GM19438 (cell line): Measurements from ENCODE around the gene SERAC1.
"Not testable (repeated sequence)": the region's sequence is repeated elsewhere in the genome, so short reads cannot be mapped to it uniquely, and the experiment has no call there.

Experiments
- ATAC-seq: cut with Tn5 transposase; IDR thresholded peaks from one replicate; pipeline ENCODE4 v1.9.1; 2021; ENCODE audit warnings: low read depth; ENCODE audit not compliant: unreplicated experiment

SERAC1 gene

GRCh38 chr6:158175111-158175510 lies 7.0 kb upstream of the SERAC1 start:
- no peak for ATAC-seq

- no peak for ATAC-seq
Observed at GRCh38 chr6:158174514-158174913, 6.5 kb upstream of the SERAC1 start.

- ATAC-seq, result no peak
Observed at GRCh38 chr6:158174024-158174423, 6.0 kb upstream of the SERAC1 start.

GRCh38 chr6:158172001-158172400 lies 3.9 kb upstream of the SERAC1 start:
- no peak for ATAC-seq

DNA sequence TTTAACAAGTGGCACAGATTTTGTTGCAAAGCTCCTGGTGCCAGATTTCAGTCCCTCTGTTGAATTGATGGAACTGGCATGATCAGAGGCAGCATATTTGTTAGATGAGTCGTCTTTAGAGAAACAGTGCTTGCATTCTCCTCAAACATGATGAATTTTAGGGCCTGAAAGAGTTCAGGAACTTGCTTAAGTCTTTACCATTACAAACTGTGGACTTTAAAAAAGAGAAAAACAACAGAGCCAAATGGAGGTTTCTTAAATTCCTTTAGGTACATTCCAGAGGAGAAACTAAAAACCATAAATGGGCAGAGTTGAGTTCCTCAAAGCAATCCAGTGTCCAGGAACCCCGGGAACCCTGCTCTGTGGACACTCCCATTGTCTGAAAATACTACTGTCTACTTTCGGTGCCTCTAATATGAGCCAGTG lies 2.6 kb upstream of the SERAC1 start:
- no peak for ATAC-seq

- not testable (repeated sequence) for ATAC-seq
Observed at GRCh38 chr6:158169634-158170033, 1.6 kb upstream of the SERAC1 start.

- ATAC-seq, result no peak
Observed at GRCh38 chr6:158165919-158166416, 2.1 kb downstream of the SERAC1 start.

- no peak for ATAC-seq
Observed at GRCh38 chr6:158164579-158165170, 3.4 kb downstream of the SERAC1 start.

DNA sequence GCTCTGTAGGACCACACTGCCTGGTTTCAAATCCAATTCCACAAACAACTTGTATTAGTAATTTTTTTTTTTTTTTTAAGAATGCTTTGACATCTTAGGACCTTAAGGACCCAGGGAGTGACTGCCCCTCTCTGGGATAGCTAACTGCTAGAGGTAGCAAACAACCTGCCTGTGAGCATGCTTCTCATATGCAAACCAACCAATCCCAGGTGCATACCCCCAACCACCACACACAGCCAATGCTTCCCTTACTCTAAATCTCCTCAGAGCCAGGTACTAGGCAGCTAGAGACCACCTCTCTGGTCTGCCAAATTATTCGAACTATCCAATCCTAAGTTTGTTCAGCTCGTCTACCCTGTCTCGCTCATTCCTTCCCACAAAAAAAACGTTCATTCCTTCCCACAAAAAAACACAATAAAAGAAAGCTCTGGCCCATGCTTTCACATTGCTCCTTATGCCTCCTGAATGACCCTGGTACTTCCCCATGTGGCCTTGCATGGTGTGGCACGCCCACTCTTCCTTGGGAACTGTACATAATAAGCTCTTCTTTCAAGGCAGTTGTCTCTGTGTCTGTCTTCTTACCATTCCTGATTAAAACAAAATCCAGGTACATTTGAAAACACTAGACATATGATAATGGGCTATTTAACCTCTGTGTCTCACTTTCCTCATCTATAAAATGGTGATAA lies 6.4 kb downstream of the SERAC1 start:
- ATAC-seq, result no peak

DNA sequence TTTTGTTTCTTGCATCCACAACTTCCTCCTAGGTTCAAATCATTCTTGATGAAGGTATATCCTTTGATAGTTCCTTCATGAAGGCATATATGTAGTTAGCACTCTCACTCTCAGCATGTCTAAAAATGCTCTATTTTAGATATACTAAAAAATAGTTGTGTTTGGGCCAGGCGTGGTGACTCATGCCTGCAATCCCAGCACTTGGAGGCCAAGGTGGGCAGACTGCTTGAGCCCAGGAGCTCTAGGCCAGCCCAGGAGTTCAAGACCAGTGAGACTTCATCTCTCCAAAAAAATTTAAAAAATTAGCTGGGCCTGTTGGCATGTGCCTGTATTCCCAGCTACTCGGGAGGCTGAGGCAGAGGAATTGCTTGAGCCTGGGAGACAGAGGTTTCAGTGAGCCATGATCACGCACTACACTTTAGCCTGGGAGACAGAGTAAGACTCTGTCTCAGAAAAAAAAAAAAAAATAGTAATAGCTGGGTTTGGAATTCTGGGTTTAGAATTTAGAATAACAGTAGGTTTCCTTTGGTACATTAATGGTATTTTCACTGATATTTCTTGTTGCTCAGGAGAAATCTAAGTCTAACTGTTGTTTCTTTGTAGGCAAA lies 7.0 kb downstream of the SERAC1 start:
- no peak for ATAC-seq

DNA sequence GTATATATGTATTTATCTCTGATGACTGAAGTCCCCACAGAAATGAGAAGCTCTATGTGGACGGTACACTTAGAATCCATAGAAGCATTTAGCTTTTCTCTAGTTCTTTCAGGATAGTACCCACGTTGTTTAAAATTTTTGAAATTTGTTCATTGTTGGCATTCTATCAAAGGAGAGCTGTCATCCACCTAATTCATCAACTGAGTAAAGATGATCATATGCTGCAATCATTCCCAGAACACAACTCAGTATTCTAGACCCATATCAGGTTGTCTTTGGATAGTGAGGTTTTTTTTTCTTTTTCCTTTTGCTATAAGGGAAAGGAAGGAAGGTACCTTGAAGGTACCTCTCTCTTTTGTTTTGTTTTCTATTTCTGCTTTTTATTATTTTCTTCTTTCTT lies 9.3 kb downstream of the SERAC1 start:
- no peak for ATAC-seq

GRCh38 chr6:158158123-158158522 lies 9.9 kb downstream of the SERAC1 start:
- no peak for ATAC-seq

- ATAC-seq, result no peak
Observed at GRCh38 chr6:158157064-158157764, 10.8 kb downstream of the SERAC1 start.

DNA sequence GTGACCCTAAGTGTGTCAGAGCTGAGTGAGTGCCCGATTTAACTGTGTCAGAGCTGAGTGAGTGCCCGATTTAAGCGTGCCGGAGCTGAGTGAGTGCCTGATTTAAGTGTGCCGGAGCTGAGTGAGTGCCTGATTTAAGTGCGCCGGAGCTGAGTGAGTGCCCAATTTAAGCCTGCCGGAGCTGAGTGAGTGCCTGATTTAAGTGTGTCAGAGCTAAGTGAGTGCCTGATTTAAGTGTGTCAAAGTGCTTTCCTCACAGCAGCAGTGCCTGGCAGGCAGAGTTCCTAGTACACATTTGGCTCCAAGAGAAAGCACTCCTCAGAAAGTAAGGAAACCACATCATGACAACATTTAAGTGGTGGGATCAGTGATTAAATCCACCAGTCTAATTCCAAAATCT lies 13.2 kb downstream of the SERAC1 start:
- no peak for ATAC-seq

DNA sequence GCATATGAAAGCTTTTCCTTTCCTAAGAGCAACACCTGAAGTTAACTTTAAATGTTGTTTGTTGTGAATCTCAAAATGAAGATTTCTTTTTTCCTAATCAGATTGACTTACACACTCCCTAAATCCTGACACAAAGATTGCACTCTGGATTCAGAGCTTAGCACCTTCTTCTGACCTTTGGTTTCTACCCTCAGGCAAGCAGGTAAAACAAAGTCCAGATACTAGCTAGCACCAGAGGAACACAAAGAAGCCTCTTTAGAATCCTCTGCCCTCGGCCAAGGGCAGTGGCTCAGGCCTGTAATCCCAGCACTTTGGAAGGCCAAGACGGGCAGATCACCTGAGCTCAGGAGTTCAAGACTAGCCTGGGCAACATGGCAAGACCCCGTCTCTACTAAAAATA lies 14.5 kb downstream of the SERAC1 start:
- no peak for ATAC-seq

DNA sequence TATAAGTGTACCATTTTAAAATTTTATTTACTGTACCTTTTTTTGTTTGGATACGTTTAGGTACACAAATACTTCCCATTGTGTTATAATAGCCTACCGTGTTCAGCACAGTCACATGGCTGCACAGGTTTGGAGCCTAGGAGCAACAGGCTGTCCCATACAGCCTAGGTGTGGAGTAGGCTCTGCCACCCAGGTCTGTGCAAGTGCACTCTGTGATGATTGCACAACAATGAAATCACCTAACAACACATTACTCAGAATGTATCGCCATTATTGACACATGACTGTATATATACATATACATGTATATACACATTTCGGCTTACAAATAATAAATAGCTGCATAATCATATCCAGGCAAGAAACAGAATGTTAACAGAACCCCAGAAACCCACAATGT lies 15.4 kb downstream of the SERAC1 start:
- no peak for ATAC-seq

DNA sequence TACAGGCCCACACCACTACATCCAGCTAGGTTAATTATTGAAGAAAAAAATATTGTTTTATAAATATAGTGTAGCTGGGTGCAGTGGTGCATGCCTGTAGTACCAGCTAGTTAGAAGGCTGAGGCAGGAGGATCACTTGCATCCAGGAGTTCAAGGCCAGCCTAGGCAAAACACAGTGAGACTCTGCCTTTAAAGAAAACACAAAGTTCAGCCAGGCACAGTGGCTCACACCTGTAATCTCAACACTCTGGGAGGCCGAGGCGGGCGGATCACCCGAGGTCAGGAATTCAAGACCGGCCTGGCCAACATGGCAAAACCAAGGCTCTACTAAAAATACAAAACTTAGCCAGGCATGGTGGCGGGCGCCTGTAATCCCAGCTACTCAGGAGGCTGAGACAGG lies 16.0 kb downstream of the SERAC1 start:
- not testable (repeated sequence) for ATAC-seq

GRCh38 chr6:158150701-158151100 lies 17.4 kb downstream of the SERAC1 start:
- ATAC-seq, result no peak

DNA sequence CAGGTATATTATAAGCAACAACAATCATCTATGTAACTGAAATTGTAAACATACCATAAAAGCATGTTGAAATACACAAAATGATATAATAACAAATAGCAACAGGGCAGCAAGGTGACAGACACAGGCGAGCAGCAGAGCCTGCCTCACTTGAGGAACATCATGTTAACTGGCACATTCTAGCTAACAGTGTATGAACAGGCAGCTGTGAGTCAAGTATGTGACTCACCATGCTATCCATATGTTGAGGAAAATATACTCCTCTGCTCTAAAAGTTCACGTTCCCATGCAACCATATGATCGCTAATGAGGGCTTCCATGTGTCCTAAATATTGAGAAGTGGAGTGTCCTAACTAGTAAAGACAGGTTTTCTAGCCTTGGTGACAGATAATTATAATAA lies 18.4 kb downstream of the SERAC1 start:
- ATAC-seq, result no peak

DNA sequence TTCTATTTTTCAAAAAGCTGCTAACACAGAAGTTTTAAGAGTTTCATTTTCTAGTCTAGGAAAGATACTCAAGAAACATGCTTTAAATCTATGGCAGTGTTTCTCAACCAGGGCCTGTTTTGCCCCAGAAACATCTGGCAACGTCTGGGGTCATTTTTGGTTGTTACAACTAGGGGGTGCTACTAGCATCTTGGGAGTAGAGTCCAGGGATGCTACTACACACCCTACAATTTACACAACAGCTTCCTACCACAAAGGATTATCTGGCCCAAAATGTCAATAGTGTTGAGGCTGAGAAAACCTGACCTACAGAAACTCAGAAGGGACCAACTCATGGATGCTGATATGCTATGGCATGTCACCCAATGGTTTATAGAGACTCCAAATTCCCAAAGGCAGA lies 24.4 kb downstream of the SERAC1 start:
- ATAC-seq, result no peak

GRCh38 chr6:158142789-158143188 lies 25.3 kb downstream of the SERAC1 start:
- ATAC-seq, result no peak
